OCI-LY7 (cell line): ENCODE results near the gene SSBP2. TPM values are rescaled to one million over a fixed set of nuclear protein-coding genes. Genes with fewer than 3 reads are reported as not detected.

Experiments used
- BruUV-seq: library from RNA; stranded (reverse); fragments of 400-500 nt; replicated peaks from 2 replicates; lab custom pipeline; 2021; lab: Mats Ljungman, UMichigan
- CTCF ChIA-PET: fragments of 300-600 bp; sonication (Branson Sonifier 250); formaldehyde crosslinking; loops from one replicate; lab custom pipeline; 2022; ENCODE audit warnings: antibody characterized with exemption; ENCODE audit not compliant: unreplicated experiment; lab: Charles Lee
- POLR2A ChIA-PET: fragments of 300-600 bp; sonication (Branson Sonifier 250); formaldehyde crosslinking; loops from one replicate; lab custom pipeline; 2022; ENCODE audit warnings: antibody characterized with exemption; lab: Charles Lee
- DNase-seq: peaks from one replicate; pipeline ENCODE4 v3.0.0-alpha.2; 2015; ENCODE audit warnings: low spot score
- H2AFZ ChIP-seq: fragments of 200-600 bp; sonication (generic), shearing (Covaris generic); 2 replicates; pipeline ENCODE4 v1.6.1; 2014; ENCODE audit warnings: mild to moderate bottlenecking, antibody characterized with exemption, low read length, moderate library complexity
- H3K27ac ChIP-seq: fragments of 200-600 bp; sonication (generic); 2 replicates; pipeline ENCODE4 v1.5.1; 2014; ENCODE audit warnings: mixed run types, low read depth, mild to moderate bottlenecking, moderate library complexity, low read length, inconsistent platforms; ENCODE audit not compliant: poor library complexity, severe bottlenecking
- H3K36me3 ChIP-seq: fragments of 200-600 bp; sonication (generic); 2 replicates; pipeline ENCODE4 v1.6.1; 2014; ENCODE audit warnings: mild to moderate bottlenecking, antibody characterized with exemption, low read length, moderate library complexity, mixed read lengths; ENCODE audit not compliant: insufficient read depth
- H3K4me1 ChIP-seq: fragments of 200-600 bp; sonication (generic); 2 replicates; pipeline ENCODE4 v1.5.1; 2014; ENCODE audit warnings: mild to moderate bottlenecking, low read length; ENCODE audit not compliant: insufficient read depth, poor library complexity, severe bottlenecking
- H3K4me2 ChIP-seq: fragments of 200-600 bp; sonication (generic); 2 replicates; pipeline ENCODE4 v1.6.1; 2014; ENCODE audit warnings: mild to moderate bottlenecking, low read length
- H3K4me3 ChIP-seq: fragments of 200-600 bp; sonication (generic); 2 replicates; pipeline ENCODE4 v1.5.1; 2014; ENCODE audit warnings: mild to moderate bottlenecking, low read depth, low read length; ENCODE audit not compliant: poor library complexity, severe bottlenecking
- H3K79me2 ChIP-seq: fragments of 200-600 bp; sonication (generic); 2 replicates; pipeline ENCODE4 v1.6.1; 2016; ENCODE audit warnings: low read depth, mild to moderate bottlenecking, low read length, moderate library complexity, mixed read lengths; ENCODE audit not compliant: insufficient read depth
- H3K9me2 ChIP-seq: fragments of 200-600 bp; sonication (generic); 2 replicates; pipeline ENCODE4 v1.6.1; 2016; ENCODE audit warnings: mild to moderate bottlenecking, low read length, mixed read lengths; ENCODE audit not compliant: insufficient read depth
- H3K9me3 ChIP-seq: fragments of 200-600 bp; sonication (generic); 2 replicates; pipeline ENCODE4 v1.6.1; 2014; ENCODE audit warnings: mild to moderate bottlenecking, mixed run types, low read length, mixed read lengths
- H4K20me1 ChIP-seq: fragments of 200-600 bp; sonication (generic); 2 replicates; pipeline ENCODE4 v1.6.1; 2014; ENCODE audit warnings: mild to moderate bottlenecking, antibody characterized with exemption, low read length, moderate library complexity, mixed read lengths; ENCODE audit not compliant: insufficient read depth
- EZH2phosphoT487 ChIP-seq: fragments of 200-600 bp; sonication (generic); IDR thresholded peaks from 2 replicates; pipeline ENCODE4 v1.6.1; 2018; ENCODE audit warnings: low read depth, borderline replicate concordance, mild to moderate bottlenecking, mixed run types, antibody characterized with exemption, low read length, moderate library complexity, mixed read lengths
- intact Hi-C: fragments of 100-400 bp; cut with micrococcal nuclease; formaldehyde crosslinking; loops from one replicate; pipeline ENCODE4 v1.10.0; 2022; ENCODE audit not compliant: unreplicated experiment
- total RNA-seq, 2 experiments: library from RNA; depleted of rRNA in 1 of 2; stranded (reverse); fragments of >200 nt in 1 of 2; shearing (Covaris generic) in 1 of 2; gene quantifications; 2 replicates each; pipeline ENCODE4 v1.2.3, GENCODE V29; 2014 to 2022
- TF ChIP-seq, protein P1 (sequence below): fragments of 200-600 bp; sonication (generic); conservative IDR thresholded peaks from 2 replicates; pipeline ENCODE4 v1.5.1; 2014; ENCODE audit warnings: mild to moderate bottlenecking, antibody characterized with exemption, low read length, moderate library complexity, mixed read lengths

SSBP2 gene
- total RNA-seq, 2 experiments from 2014 or later: 140 to 172 TPM

DNA sequence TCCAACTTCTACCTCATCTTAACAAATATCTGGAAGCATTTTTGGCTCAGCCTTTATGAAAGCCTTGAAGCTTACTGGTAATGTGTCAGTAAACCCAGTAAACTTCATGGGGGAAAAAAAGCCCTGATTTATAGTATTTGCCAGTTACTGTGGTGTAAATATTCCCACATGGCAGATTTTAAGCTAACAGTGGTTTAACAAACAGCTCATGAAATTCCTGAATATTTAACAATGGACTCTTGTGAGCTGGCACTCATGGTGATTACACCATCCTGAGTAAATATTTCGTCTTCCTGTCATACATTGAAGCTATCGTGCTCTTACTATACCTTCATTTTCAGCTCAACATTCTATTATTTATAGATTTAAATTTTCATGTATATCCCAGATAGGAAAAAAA, 300.0 kb downstream of the SSBP2 start:
- intact Hi-C loops: no loop called here
- BruUV-seq: no TSS peak
- Histone ChIP-seq H3K4me1 (no peaks in the 10 kb centered on the region), H3K4me3 (no peak overlapping the region), H3K79me2 (no peaks in the 10 kb centered on the region), H3K9me2 (no peaks in the 10 kb centered on the region), H3K9me3 (no peaks in the 10 kb centered on the region), H3K36me3 (peaks cover 50% of the 10 kb centered on the region), H3K27ac (no peak overlapping the region), H2AFZ (no peak overlapping the region), H4K20me1 (no peaks in the 10 kb centered on the region), H3K4me2 (no peak overlapping the region)
- ChIA-PET CTCF (no interaction called here), POLR2A (interaction anchor here (0.7 to 1.9 kb wide), 6 partner anchors 10 to 53 kb away, joined by 3 to 10 read pairs (median 4); no protein-coding TSS in a partner anchor)
- no peak for DNase-seq
- TF ChIP-seq EZH2phosphoT487: no peak
- TF ChIP-seq, protein P1, sequence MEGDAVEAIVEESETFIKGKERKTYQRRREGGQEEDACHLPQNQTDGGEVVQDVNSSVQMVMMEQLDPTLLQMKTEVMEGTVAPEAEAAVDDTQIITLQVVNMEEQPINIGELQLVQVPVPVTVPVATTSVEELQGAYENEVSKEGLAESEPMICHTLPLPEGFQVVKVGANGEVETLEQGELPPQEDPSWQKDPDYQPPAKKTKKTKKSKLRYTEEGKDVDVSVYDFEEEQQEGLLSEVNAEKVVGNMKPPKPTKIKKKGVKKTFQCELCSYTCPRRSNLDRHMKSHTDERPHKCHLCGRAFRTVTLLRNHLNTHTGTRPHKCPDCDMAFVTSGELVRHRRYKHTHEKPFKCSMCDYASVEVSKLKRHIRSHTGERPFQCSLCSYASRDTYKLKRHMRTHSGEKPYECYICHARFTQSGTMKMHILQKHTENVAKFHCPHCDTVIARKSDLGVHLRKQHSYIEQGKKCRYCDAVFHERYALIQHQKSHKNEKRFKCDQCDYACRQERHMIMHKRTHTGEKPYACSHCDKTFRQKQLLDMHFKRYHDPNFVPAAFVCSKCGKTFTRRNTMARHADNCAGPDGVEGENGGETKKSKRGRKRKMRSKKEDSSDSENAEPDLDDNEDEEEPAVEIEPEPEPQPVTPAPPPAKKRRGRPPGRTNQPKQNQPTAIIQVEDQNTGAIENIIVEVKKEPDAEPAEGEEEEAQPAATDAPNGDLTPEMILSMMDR: no peak

DNA sequence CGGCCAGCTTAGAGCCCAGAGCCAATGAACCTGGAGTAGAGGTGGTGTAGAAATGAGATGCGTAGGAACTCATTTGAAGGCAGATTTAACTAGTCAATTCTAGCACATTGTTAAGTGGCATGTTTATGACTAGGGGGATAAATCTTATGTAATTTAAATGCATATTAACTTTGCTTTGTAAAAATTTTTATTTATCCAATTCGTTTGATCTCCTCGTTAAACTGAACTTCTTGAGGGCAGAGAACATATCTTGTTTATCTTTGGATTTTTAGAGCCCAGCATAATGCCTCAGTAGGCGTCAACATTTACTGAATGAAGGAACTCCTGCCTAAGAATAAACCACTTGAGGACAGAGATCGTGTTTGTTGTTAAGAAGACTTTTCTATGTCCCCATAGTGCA, 315.9 kb downstream of the SSBP2 start:
- no peak overlapping the region for H3K4me3 ChIP-seq
- H2AFZ ChIP-seq: no peak overlapping the region
- no peak overlapping the region for H3K27ac ChIP-seq
- no peaks in the 10 kb centered on the region for H3K9me2 ChIP-seq
- no peaks in the 10 kb centered on the region for H3K9me3 ChIP-seq
- no peak for DNase-seq
- intact Hi-C loops: no loop called here
- no peaks in the 10 kb centered on the region for H3K4me1 ChIP-seq
- ChIA-PET CTCF (no interaction called here), POLR2A (no interaction called here)
- no peak overlapping the region for H3K4me2 ChIP-seq
- no peaks in the 10 kb centered on the region for H3K79me2 ChIP-seq
- H4K20me1 ChIP-seq: no peaks in the 10 kb centered on the region
- no TSS peak for BruUV-seq
- H3K36me3 ChIP-seq: peaks cover 46% of the 10 kb centered on the region
- TF ChIP-seq EZH2phosphoT487: no peak
- TF ChIP-seq, protein P1: no peak

DNA sequence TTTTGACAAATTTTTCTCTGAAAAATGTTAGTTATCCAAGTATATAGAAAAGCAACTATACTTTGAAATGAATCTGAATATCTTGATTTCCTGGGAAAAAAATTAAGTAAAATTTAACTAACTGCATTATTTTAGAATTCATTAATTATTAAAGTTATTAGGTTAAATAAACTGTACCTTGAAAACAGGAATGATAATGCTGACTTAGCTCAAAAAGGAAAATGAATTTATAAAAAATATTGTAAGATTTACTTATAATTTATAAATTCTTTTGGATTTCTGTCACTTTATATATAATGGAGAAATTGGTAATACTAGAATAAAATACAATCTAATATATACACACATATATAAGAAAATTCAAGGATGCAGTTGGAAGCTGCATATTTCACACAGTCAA, 320.9 kb downstream of the SSBP2 start:
- DNase-seq: no peak
- ChIA-PET POLR2A (interaction anchor here (0.6 to 0.7 kb wide), 2 partner anchors 320 to 540 kb away, joined by 3 to 6 read pairs; no protein-coding TSS in a partner anchor), CTCF (no interaction called here)
- H3K27ac ChIP-seq: no peak overlapping the region
- no peak overlapping the region for H3K4me2 ChIP-seq
- no peaks in the 10 kb centered on the region for H4K20me1 ChIP-seq
- H3K36me3 ChIP-seq: peaks cover 40% of the 10 kb centered on the region
- BruUV-seq: no TSS peak
- no peaks in the 10 kb centered on the region for H3K9me2 ChIP-seq
- TF ChIP-seq EZH2phosphoT487: no peak
- TF ChIP-seq, protein P1: no peak
- intact Hi-C loops: loop anchor here (5.0 kb wide), 3 partner anchors 407 to 737 kb away; no protein-coding TSS in a partner anchor
- no peaks in the 10 kb centered on the region for H3K79me2 ChIP-seq
- H3K4me1 ChIP-seq: peaks cover 13% of the 10 kb centered on the region
- no peak overlapping the region for H3K4me3 ChIP-seq
- H3K9me3 ChIP-seq: no peaks in the 10 kb centered on the region
- no peak overlapping the region for H2AFZ ChIP-seq
